Right ventricle myocardium inferior (tissue), 1 donor: ENCODE results near the gene GSN. TPM values are rescaled to one million over a fixed set of nuclear protein-coding genes. Genes with fewer than 3 reads are reported as not detected.

Experiments used
- ATAC-seq: fragments of 200-7000 bp; cut with Tn5 transposase; one replicate; pipeline ENCODE4 v1.9.1; 2020; ENCODE audit warnings: mild to moderate bottlenecking, moderate library complexity
- DNase-seq: peaks from one replicate; pipeline ENCODE4 v3.0.0; 2021; ENCODE audit errors: missing footprints
- intact Hi-C: fragments of 100-400 bp; cut with DNase I; formaldehyde crosslinking; loops from one replicate; pipeline ENCODE4 v1.11.0; 2022
- total RNA-seq: library from RNA; stranded (reverse); fragmentation: NEBNext Ultra II Directional; extraction: Animal tissue kit (Norgen Biotek cat#: 25700); gene quantifications from one replicate; pipeline ENCODE4 v1.2.1, GENCODE V29; 2021
- donor health status: DM: no; HTN: yes; CAD: no; lungs with severe emphysema.

GSN gene
- total RNA-seq, 1 donor from 2014 or later: 966 TPM

GRCh38 chr9:121295662-121296191 lies 27.8 kb downstream of the GSN start:
- intact Hi-C loops: no loop called here
- DNase-seq (peak; percentile 44), ATAC-seq (no peak)

GRCh38 chr9:121296213-121297127 lies 28.5 kb downstream of the GSN start:
- intact Hi-C loops: no loop called here
- DNase-seq (no peak), ATAC-seq (no peak)

- intact Hi-C loops: no loop called here
- DNase-seq (no peak), ATAC-seq (no peak)
Measured at GRCh38 chr9:121297389-121297788, 29.4 kb downstream of the GSN start.

- intact Hi-C loops: loop anchor here (2.0 kb wide), 1 partner anchor 19 kb away; no protein-coding TSS in a partner anchor
- no peak for ATAC-seq
- peak; percentile 51 for DNase-seq
Measured at GRCh38 chr9:121298016-121298538, 30.1 kb downstream of the GSN start.

GRCh38 chr9:121298689-121299466 lies 30.9 kb downstream of the GSN start:
- DNase-seq (no peak), ATAC-seq (peak; percentile 71)
- intact Hi-C loops: loop anchor here (2.0 kb wide), 1 partner anchor 20 kb away; no protein-coding TSS in a partner anchor

- intact Hi-C loops: loop anchor here (2.0 kb wide), 1 partner anchor 21 kb away; no protein-coding TSS in a partner anchor
- ATAC-seq (peak; percentile 72), DNase-seq (peak; percentile 92)
Measured at GRCh38 chr9:121299467-121300282, 31.7 kb downstream of the GSN start.

GRCh38 chr9:121300283-121301119 lies 32.5 kb downstream of the GSN start:
- DNase-seq (no peak), ATAC-seq (no peak)
- intact Hi-C loops: no loop called here

- intact Hi-C loops: no loop called here
- ATAC-seq: no peak
- DNase-seq: no peak
Measured at GRCh38 chr9:121301881-121302286, 33.9 kb downstream of the GSN start.

GRCh38 chr9:121302341-121302740 lies 34.4 kb downstream of the GSN start:
- ATAC-seq (no peak), DNase-seq (no peak)
- intact Hi-C loops: no loop called here

- DNase-seq: no peak
- ATAC-seq: no peak
- intact Hi-C loops: no loop called here
Measured at GRCh38 chr9:121302786-121303185, 34.8 kb downstream of the GSN start.

GRCh38 chr9:121303456-121304451 lies 35.8 kb downstream of the GSN start:
- intact Hi-C loops: no loop called here
- DNase-seq (no peak), ATAC-seq (no peak)

- no peak for ATAC-seq
- no peak for DNase-seq
- intact Hi-C loops: no loop called here
Measured at GRCh38 chr9:121304707-121305106, 36.7 kb downstream of the GSN start.

- intact Hi-C loops: no loop called here
- ATAC-seq (peak; percentile 81), DNase-seq (peak; percentile 91)
Measured at GRCh38 chr9:121305269-121305994, 37.5 kb downstream of the GSN start.

- intact Hi-C loops: no loop called here
- no peak for DNase-seq
- no peak for ATAC-seq
Measured at GRCh38 chr9:121307976-121308375, 40.0 kb downstream of the GSN start.

GRCh38 chr9:121308765-121309164 lies 40.8 kb downstream of the GSN start:
- intact Hi-C loops: no loop called here
- no peak for ATAC-seq
- DNase-seq: no peak

- intact Hi-C loops: no loop called here
- ATAC-seq: no peak
- no peak for DNase-seq
Measured at GRCh38 chr9:121309171-121309570, 41.2 kb downstream of the GSN start.
